GM19023 (cell line): ENCODE data around the gene MYLK.

Source experiments
- ATAC-seq: cut with Tn5 transposase; IDR thresholded peaks from one replicate; pipeline ENCODE4 v1.9.1; 2021; ENCODE audit warnings: mild to moderate bottlenecking, moderate library complexity; ENCODE audit not compliant: unreplicated experiment

MYLK gene

DNA sequence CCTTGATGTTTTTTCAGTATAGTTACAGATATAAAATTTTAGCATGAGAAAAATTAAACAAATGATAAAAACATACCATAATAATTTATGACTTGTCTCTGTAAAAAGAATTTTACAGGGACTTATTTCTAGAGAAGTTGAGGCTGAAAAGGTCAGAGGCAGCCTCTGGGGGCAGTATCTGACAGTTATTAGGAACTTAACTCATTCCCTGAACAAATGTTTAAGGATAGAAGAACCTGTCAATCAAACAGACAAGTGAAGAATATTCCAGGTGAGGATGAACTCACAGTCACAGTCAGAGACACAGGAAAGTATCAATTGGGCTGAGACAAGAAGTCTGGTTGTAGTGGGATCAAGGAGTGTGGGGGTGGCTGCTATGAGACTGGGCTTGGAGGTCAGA is 7.3 kb downstream of the MYLK start:
- ATAC-seq = no peak

DNA sequence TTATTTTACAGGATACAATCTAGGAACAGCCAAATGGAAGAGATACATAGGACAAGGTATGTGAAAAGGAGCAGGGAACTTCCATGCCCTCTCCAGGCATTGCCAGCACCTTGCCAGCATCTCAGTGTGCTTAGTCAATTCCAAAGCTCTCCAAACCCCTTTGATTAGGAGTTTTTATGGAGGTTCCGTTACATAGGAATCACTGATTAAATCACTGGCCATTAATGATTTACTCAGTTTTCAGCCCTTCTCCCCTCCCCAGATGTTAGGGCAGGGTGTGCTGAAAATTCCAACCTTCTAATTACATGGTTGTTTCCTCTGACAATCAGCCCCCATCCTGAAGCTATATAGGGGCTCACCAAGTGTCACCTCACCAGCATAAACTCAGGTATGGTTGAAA is 11.5 kb downstream of the MYLK start:
- no peak for ATAC-seq

DNA sequence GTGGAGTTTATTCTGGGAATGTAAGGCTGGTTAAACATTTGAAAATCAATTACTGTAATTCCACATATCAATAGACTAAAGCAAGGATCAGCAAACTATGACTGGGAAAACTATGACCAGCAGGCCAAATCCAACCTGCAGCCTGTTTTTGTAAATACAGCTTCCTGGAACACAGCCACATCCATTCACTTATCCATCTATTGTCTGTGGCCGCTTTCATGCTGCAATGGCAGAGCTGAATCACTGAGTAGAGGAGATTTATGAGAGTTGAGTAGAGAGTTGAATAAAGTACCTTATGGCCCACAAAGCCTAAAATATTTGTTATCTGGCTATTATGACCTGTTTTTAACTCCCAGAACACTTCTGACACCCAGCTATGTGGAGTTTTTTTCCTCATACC is 12.2 kb downstream of the MYLK start:
- ATAC-seq = no peak

DNA sequence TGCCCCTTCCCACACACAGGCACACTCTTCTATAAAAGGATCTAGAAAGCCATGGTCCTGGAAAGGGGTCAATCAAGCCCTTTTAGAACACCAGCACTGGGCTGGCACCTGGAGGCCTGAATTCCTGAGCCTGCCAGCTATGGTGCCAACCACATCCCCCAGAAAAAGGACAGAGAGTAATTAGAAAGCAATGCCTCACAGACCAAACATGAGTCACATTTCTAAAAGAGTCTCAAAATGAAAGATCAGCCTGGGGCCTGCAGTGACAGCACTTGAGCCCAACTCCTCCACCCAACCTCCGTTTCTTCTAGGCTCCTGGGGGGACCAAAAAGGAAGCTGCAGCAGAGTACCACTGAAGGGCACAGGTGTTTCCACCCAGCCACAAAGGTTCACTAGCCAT is 14.1 kb downstream of the MYLK start:
- no peak for ATAC-seq

DNA sequence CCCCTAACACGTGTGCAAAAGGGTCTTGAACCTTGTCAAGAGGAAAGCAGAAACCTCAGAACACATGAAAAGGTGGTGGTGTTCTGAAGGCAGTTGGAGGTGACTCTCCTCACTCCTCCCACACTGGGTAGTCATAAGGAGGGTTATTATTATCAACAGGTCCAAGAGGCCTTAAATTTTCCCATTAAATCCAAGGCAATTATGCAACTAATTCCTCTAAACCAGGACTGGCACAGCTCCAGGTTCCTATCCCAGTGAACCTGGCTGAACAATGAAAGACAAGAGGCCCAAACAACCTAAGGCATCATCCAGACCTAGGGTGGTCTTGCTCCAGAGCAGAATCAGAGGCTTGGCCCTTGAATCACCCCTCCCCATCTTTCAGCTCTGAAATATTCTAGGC is 15.0 kb downstream of the MYLK start:
- no peak for ATAC-seq

DNA sequence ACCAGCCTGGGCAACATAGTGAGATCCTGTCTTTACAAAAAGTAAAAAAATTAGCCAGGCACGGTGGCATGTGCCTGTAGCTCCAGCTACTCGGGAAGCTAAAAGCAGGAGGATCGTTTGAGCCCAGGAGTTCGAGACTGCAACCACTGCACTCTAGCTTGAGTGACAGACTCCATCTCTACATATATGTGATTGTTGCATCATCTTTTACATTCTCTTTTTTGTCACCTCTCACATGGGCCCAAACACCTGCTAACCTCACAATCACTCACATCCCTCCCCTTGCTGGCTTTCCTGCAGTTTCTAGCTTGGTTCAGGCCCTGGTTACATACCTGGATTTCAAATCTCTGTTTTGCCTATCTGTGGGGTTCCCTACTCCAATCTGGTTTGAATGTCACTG is 19.4 kb downstream of the MYLK start:
- no peak for ATAC-seq

DNA sequence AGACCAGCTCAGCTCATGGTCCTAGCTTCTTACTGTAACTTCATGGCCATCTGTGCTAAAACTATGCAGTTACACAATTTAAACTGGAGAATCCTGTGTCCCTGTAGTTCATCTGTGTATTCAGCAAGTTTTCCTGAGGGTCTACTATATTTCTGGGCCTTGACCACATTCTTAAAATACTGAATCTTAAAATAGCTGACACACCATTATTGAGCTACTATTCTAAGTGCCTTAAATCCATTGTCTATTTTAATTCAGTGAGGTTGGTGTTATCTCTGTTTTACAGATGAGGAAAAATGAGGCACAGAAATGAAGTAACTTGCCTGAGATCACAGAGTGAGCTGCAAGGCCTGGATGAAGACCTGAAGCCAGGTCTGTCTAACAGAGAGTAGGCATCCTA is 22.0 kb downstream of the MYLK start:
- ATAC-seq = no peak

DNA sequence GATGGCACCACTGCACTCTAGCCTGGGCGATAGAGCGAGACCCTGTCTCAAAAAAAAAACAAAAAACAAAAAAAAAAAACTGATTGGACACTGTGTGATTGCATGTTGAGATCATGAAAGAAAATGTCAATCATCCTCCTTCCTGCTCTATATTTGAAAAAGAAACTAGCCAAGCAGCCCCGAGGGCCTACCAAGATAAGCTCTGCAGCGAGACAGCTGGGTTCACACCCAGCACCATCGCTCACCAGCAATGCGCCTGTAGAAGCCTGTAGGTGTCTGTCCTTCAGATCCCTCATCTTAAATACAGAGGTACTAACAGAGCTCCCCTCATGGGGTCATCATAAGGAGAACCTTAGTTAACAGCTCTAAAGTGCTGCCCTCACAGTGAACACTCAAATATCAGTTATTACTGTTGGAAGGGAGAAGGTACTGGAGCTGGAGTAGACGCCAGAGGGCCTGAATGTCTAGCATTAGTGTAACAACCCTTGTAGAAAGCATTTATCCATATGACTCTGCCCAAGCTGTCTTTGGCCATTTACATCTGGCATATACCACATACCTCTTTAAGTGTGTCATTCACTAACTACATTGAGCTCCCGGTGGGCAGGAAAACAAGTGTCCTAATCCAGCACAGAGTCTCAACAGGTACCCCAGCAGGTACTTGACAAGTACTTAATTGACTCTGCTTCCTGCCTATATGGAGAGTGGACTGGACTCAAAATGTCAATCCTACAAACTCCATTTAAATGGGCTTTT is 22.9 kb downstream of the MYLK start:
- ATAC-seq = no peak

DNA sequence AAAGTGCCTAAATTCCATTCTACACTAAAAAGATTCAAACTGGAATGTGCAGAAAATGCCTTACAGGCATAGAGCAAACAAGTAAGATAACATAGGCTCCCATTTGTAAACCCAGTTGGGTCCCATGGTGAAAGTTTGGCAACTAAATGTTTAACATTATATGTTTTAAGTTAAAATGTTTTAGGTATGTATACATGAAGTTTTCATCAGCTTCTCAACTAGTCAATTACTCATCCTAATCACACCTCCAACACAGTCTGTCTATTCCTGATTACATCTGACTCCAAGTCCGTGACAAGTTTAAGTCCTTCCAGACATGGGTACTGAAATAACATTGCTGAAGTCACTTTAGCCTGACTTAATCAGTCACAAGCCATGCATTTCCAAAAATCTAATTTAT is 25.0 kb downstream of the MYLK start:
- ATAC-seq = no peak

DNA sequence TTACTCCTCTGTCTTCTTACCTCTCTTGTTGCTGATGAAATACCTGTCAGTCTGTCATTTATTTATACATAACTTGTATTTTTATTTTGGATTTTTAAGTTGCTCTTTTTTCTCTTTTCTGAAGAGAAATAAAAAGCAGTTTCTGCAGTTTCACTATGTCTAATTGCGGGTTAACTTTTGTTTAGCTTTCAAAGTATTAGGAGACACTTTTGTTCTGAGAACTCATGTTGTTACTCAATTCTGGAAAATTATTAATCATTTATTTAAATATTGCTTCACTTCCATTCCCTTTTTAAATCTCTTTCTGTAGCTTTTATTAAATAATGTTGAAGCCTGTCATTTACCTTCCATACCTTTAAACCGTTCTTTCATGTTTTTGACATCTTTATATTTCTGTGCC is 29.2 kb downstream of the MYLK start:
- no peak for ATAC-seq

DNA sequence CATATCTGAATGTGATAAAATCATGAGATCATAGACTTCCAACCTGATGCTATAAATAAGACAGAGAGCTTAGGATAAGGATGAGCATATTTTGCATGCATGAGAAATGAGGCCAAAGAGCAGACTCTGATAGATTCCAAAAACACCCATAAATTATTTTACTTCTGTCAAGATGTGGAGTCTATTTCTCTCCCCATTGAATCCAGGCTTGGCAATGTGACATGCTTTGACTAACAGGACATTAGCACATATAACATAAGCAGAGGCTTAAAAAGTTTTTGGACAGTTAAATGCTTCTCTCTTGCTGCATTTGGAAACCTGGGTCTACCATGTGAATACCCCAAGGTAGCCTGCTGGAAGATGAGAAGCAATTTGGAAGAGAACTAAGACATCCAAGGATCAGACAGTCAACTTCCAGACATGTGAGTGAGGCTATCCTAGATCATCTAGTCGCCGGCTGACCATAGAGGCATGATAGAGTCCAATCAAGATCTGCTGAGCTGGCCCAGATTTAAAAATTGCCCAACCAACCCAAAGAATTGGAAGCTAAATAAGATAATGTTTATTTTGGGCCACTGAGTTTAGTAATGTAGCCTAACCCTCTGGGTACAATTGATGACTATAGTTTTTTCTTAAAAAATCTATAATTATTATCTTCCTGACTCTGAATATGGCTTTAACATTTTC is 30.3 kb downstream of the MYLK start:
- no peak for ATAC-seq

DNA sequence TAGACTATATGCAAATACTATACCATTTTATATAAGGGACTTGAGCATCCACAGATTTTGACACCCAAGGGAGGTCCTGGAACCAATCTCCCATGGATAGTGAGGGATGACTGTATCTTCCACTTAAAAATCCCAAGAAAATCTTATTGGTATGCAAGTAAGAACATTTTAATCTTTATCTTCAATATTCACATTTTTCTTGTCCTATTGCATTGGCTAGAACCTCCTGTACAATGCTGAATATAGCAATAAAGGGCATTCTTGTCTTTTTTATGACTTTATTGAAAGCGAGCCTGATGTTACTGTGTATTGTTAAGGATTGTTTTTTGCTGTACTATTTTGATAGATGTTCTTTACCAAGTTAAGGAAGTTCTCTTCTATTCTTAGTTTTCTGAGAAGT is 36.9 kb downstream of the MYLK start:
- no peak for ATAC-seq

DNA sequence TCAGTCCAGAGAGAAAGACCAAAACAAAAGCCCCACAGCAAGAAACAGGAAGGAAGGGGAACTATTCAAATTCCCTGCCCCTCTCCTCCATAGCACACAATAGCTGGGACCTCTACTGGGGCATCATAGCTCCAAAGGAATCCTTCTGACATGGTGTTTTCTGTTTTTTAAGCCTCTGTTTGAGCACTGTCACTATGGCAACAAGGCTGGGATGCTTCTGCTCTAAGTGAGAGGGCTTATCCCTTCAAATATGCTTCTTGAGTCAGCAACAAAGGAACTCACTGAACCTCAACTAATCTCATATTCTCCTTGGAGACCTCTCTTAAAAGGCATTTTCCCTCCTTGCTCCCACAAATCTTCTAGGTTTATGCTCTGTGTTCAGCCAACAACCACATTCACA is 40.5 kb downstream of the MYLK start:
- ATAC-seq = no peak

DNA sequence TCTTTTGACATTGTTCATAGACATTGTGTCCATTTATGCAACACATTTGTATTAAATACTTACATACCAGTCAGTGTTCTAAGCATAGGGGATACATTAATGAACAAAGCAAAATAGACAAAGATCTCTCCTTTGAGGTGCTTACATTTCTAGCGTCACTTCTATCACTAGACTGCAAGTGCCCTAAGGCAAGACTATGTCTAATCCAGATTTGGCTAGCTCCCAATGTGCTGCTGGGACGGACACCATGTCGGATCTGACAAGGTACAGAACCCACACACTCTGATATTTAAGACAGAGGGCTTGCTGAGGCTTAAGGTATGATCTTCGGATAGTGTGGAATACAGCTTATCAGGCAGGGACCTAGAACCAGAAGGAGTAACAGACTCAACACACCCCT is 41.4 kb downstream of the MYLK start:
- ATAC-seq = no peak

DNA sequence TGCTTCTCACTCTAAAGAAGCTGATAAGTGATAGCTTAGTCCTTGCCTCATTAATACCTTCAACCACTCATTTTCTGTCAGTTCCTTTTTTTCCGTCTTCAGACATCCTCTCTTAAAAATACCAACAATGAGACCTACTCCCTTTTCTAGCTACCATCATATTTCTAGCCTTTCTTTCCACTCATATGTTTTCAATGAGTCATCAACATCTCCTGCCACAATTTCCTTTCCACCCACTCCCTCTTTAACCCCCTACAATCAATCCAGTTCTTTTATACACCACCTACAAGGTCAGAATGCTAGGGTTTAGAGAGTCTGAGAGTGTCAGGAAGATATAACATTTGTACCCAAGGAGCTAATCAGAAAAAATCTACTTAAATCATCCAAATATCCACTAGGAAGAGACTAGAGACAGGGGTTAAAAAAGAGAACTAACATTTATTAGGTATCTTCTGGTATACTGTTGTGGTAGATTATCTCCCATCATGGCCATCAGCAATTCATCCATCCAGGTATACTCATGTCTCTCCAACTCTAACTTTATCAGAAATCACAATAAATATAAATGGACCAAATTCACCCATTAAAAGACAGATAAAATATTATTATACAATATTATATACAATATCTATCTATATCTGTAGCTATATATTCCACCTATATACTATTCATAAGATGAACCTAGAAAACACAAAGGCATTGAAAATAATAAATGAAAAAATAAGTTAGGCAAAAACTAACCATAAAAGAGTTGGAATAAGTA is 42.5 kb downstream of the MYLK start:
- no peak for ATAC-seq

DNA sequence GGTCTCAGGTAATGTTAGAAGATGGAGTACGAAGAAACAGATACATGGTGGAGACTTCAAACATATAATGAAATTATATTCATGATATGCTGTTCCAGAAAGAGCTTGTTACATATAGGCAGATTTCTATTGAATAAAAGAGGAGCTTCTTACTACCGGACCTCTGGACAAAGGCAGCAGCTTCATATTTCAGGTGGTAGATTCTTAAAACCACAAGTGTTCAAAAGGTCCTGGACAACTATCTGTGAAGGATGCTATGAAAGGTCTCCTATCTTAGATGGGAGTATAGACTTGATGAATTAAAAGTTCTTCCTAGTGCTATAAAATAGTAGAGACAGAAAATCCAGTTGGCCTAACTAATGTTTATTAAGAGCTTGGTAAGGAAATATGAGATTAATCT is 43.2 kb downstream of the MYLK start:
- no peak for ATAC-seq

DNA sequence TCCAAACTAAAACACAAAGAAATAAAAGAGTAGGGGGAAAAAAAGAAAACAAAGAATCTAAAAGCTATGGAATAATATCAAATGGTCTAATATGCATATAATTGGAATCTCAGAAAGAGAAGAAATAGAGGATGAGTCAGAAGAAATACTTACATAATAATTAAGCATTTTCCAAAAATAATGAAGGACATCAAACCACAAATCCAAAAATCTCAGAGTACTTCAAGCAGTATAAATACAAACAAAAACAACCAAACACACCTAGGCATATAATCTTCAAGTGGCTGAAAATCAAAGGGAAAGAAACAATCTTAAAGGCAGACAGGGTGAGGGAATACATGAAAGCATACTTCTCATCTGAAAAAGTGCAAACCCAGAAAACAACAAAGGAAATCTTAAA is 46.3 kb downstream of the MYLK start:
- no peak for ATAC-seq

DNA sequence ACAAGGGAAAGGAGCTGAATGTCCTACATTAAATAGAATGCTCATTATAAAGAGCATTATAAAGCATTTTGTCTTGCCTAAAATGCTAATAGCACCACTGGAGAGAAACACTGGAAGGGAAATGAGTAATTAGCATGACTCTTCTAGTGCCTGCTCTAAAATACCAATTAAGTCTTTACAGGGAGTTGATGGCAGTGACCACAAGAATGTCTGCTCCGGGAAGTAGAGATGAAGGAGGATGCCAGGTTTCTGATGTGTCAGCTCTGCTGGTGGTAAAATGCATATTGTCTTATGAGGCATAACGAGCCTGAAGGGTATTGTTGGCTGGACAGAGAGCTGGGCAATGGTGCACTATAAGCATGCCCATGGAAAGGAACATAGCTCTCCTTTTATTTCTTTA is 49.5 kb downstream of the MYLK start:
- no peak for ATAC-seq

DNA sequence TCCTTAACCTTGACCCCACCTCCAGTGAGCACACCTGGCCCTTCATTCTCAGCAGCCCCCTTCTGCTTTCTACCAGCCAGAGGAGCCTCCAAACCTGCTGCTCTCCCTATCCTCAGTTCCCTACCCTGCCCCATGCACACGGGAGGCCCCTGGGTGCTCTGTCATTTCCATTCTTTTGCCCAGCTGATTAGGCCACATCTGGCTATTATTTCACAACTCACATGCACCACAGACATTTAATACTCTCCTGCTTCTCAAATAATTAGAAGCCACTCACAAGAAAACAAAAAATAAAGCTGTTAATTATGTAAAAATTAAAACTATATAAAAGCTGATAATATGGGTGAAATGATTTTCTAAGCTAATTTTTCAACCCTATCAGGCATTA is 50.7 kb downstream of the MYLK start:
- ATAC-seq = no peak

DNA sequence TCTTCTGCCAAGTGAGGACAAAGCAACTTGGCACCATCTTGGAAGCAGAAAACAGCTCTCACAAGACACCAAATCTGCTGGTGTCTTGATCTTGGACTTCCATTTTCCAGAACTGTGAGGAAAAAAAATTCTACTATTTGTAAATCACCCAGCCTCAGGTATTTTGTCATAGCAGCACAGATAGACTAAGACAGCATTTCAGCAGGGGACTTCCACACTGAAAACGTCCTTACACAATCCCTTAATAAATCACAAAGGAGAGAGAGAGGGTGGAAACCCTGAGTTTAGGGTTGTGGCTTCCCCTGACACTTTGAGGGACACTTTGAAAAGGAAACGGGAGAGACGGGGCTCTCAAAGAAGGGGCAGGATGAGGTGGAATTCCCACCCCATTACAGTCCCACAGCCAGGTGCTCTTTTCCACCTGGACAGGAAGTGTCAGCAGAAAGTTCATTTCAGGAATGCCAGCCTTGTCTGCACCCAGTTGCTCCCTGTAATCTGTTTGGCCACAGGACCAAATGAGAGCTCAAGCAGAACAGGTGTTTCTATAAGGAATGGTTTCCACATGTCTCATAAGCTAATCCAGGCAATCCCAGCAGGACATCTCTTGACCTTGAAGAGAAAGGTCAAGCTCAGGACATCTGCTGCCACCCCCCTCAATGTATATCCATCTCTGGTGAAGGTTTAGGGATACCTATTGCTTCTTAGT is 51.3 kb downstream of the MYLK start:
- no peak for ATAC-seq

DNA sequence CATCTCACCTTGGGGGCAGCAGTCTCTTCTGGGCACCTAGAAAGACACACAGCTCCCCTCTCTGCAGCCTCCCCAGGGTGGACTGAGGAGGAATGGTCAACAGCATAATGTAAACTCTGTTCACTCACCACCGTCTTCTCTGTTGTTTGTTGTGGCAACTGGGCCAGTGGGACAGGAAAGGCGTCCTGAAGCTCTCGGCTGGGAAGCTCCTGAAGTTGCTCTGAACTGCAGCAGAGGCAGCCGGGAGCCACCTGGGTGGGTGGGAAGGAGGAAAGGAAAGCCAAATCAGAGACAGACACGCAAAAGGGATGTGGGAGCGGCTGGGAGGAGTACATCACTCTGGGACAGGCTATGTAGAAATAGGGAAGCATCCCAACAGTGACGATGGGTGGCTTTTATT is 52.7 kb downstream of the MYLK start:
- ATAC-seq = no peak

DNA sequence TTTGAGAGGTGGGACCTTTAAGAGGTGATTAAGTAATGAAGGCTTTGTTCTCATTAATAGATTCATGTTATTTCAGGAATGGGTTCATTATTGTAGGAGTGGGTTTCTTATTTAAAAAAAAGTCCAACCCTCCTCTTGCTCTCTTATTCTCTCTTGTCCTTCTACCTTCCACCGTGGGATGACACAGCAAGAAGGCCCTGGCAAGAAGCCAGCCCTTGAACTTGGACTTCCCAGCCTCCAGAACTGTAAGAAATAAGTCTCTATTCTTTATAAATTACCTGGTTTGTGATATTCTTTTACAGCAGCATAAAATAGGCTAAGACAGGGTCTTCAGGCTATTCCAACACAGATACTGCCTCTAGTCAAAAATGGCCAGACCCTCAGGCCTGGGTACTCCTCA is 62.2 kb downstream of the MYLK start:
- ATAC-seq = no peak
